Measurements from ENCODE around the gene FGF8. TPM values are rescaled to one million over a fixed set of nuclear protein-coding genes. Genes with fewer than 3 reads are reported as not detected.

The FGF8 gene
- total RNA-seq, 2 donors from 2014 or later: not detected

DNA sequence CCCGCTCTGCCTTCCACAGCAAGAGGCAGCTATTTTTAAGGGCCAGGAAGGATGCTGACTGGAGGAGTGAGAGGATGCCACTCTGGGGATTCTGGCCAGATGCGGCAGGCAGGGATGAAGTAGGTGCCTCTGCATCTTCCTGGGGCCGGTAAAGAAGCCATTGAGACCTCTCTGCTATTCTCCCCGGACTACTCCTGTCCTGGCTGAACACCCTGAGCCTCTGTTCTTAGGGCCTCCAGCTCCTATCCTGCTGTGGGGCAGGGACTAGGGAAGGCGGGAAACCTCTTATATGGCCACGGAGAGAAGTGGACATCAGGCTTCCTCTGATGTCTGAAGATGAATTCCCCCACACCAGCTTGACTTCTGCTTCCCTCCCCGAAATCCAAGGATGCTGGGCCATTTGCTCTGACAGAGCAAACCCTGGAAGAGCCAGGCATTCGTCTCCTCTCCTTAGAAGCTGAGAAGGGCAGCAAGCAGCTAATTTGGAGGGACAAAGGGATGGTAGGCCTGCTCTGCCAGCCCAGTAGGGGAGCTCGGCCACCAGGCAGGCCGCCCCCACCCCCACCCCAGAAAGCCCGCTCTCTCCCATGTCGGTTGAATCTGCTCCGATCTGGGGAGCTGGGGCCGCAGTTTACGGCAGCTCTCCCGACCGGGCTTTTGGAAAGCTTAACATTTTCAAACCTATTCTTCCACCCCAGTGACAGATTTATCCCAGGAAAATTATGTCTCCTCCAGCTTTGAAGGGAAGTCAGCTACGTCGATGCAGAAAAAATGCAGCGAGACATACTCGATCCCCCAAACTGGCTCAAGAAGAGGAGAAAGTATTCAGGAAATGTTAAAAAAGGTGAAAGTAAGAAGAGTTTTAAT, 2.8 kb downstream of the FGF8 start:
- DNase-seq (no peak), ATAC-seq (no peak)
- intact Hi-C loops (cut with DNase I, micrococcal nuclease): loop anchor here in 1 of 2 donors (10.0 kb wide), 1 partner anchor 558 kb away; no protein-coding TSS in a partner anchor

DNA sequence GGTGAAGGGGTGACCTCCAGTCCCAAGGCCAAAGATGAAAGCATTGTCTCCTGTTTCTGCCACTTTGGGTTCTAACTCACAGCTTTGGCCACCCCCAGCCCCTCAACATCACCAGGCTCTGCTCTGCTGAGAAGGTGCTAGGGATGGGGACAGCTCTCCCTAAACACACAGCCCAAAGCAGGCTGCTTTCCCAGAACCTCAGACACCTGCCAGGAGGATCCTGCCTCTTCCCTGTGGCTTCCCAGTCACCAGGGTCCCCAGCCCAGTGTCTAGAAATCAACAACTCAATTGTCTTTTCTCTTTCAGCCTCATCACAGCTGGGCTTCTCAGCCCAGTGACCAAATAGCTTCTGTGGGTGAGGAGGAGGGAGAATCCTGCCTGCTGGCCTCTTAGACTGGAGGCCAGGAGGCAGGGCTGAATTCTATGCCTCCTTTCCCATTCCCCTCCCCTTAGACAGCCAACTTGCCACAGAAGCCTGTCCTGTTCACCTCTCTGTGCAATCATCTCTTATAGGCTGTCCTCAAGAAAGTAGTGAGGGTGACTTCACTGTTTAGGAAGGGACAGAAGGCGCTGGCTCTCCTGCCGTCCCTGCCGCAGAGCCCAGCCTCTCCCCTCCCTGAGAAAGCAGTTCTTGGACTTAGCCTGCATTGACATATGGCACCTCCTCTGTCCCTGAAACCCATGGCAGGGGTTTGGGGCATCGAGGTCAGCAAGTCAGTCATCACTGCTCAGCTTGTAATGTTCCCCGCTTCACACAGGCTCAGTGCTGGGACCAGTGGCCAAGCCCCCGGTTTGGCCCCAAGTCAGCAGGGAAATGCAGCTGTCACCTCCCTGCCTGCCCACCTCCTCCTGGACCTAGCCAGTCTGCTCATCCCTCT, 3.7 kb downstream of the FGF8 start:
- intact Hi-C loops (cut with DNase I, micrococcal nuclease): loop anchor here in 1 of 2 donors (10.0 kb wide), 1 partner anchor 557 kb away; no protein-coding TSS in a partner anchor
- no peak for ATAC-seq

GRCh38 chr10:101771380-101771779, 4.5 kb downstream of the FGF8 start:
- ATAC-seq (no peak), DNase-seq (no peak)
- intact Hi-C loops (cut with DNase I, micrococcal nuclease): loop anchor here in 1 of 2 donors (10.0 kb wide), 1 partner anchor 557 kb away; no protein-coding TSS in a partner anchor

More for the DNA sequence above, 3.7 kb downstream of the FGF8 start:
- DNase-seq: no peak

GRCh38 chr10:101770331-101771215, 5.3 kb downstream of the FGF8 start:
- DNase-seq (no peak), ATAC-seq (no peak)
- intact Hi-C loops (cut with DNase I, micrococcal nuclease): loop anchor here in 1 of 2 donors (10.0 kb wide), 1 partner anchor 556 kb away; no protein-coding TSS in a partner anchor

GRCh38 chr10:101769541-101770180, 6.3 kb downstream of the FGF8 start:
- DNase-seq (no peak), ATAC-seq (no peak)
- intact Hi-C loops (cut with DNase I, micrococcal nuclease): loop anchor here in 1 of 2 donors (10.0 kb wide), 1 partner anchor 555 kb away; no protein-coding TSS in a partner anchor

DNA sequence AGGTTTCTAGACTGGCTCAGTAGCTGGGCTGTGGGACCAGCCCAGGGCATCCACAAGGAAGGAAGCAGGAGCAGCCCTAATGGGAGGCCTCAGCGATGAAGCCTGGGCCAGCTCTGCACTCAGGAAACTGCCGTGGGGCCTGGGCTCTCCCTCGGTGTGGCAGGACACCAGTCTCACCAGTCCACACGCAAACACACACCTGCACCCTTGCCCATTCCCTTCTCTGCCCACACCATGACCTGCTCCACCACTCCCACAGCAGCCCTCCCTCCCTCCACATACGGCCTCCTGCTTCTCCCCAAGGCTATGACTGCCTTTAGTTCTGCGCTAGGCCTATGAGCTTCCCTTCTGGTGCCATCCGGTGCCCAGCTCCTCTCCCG, 7.1 kb downstream of the FGF8 start:
- DNase-seq (no peak), ATAC-seq (no peak)
- intact Hi-C loops (cut with DNase I, micrococcal nuclease): no loop called here

- DNase-seq (no peak), ATAC-seq (no peak)
- intact Hi-C loops (cut with DNase I, micrococcal nuclease): no loop called here
Observed at GRCh38 chr10:101767966-101768790, 7.7 kb downstream of the FGF8 start.

DNA sequence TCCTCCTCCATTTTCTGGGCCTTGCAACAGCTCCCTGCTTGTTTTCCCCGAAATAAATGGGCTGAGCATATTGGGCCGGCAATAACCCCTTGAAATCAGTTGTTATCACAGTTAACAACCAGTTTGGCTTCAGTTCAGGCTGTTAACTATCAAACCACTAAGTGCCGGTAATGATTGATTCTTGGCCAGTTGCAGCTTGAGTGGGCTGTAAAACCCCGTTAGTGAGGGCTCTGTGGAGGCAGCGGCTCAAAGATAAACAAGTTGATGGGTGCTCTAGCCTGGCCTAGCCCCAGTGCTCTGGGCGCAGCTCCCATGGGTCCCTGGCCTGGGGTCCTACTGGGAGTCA, 8.3 kb downstream of the FGF8 start:
- intact Hi-C loops (cut with DNase I, micrococcal nuclease): no loop called here
- ATAC-seq: peak; percentile 63
- DNase-seq: no peak

DNA sequence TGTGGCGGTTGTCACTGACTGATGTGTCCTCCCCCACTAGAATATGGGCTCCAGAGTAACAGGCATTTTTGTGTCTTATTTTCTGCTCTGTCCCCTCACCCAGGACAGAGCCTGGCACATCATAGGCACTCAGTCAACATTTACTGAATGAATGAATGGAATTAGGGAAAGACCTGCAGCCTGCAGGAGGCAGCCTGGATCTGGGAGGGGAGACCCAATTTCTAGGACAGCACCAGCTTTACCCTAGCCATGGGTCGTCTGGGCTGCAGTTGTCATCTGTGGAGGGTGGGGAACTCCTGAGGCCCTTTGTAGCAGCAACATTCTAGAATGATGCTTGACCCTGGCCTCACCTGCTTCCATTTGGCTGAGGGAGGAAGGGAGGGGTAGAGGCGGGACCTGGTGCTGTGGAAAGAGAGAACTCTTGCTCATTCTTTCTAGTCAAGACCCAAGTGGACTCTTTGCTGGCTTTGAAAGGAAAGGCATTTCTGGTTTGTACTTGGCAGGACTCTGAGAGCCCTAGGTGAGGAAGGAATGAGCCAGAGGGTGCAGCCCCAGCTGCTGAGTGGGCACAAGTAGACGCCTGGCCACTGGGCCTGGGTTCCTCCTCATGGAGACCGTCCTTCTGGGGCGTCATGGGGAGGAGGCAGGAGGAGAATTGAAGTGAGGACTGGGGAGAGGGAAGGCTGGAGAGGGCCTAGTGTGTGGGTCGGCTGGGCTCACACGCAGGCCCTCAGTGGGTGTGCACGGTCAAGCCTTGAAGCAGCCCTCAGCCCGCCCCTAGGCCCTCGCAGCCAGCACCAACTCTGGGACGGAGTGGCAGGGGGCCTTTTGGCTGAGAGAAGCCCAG, 8.9 kb downstream of the FGF8 start:
- no peak for DNase-seq
- peak; percentile 20 for ATAC-seq
- intact Hi-C loops (cut with DNase I, micrococcal nuclease): no loop called here

- intact Hi-C loops (cut with DNase I, micrococcal nuclease): no loop called here
- ATAC-seq (no peak), DNase-seq (no peak)
Observed at GRCh38 chr10:101766306-101766705, 9.6 kb downstream of the FGF8 start.

- ATAC-seq (no peak), DNase-seq (no peak)
- intact Hi-C loops (cut with DNase I, micrococcal nuclease): no loop called here
Observed at GRCh38 chr10:101763141-101763846, 12.6 kb downstream of the FGF8 start.

GRCh38 chr10:101762736-101763135, 13.2 kb downstream of the FGF8 start:
- DNase-seq: no peak
- ATAC-seq: no peak
- intact Hi-C loops (cut with DNase I, micrococcal nuclease): no loop called here

- intact Hi-C loops (cut with DNase I, micrococcal nuclease): no loop called here
- DNase-seq (no peak), ATAC-seq (no peak)
Observed at GRCh38 chr10:101761226-101761625, 14.7 kb downstream of the FGF8 start.

DNA sequence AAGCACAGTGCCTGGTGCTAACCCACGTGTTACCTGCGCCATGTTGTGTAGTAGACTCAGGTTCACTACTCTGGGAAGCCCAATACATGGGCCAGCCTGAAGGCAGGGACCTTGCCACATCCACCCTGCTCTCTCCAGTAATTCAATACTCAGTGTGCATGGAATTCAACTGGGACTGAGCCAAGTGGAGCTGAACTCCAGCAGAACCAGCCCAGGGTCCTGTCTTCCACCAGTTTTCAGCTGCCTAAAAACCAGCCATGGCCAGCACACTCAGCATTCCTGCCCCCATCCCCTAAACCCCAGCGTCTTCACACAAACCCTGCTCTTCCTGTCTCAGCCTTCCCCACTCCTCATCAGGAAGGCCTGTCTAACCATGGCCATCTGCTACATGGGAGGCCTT, 15.4 kb downstream of the FGF8 start:
- DNase-seq (no peak), ATAC-seq (no peak)
- intact Hi-C loops (cut with DNase I, micrococcal nuclease): no loop called here

- DNase-seq: no peak
- intact Hi-C loops (cut with DNase I, micrococcal nuclease): no loop called here
- ATAC-seq: no peak
Observed at GRCh38 chr10:101759309-101760247, 16.3 kb downstream of the FGF8 start.
